Esophagus squamous epithelium (tissue), 5 donors: ENCODE data around the gene PDE6B. TPM values are rescaled to one million over a fixed set of nuclear protein-coding genes. Genes with fewer than 3 reads are reported as not detected.

Source experiments
- DNase-seq: peaks from one replicate; lab custom pipeline; 2025; lab: John Stamatoyannopoulos, UW
- H3K27ac ChIP-seq, 4 donors: fragments of 200-600 bp; sonication (generic); one replicate each; pipeline ENCODE4 v1.5.1; 2016 to 2019; ENCODE audit warnings: mild to moderate bottlenecking in 1 of 4
- H3K27me3 ChIP-seq, 4 donors: fragments of 200-600 bp; sonication (generic); 1 replicate in 3 of 4; 2 replicates in 1 of 4; pipeline versions ENCODE4 v1.5.1 to v1.6.0; 2017 to 2021; ENCODE audit warnings: antibody characterized with exemption in 1 of 4
- H3K36me3 ChIP-seq, 3 donors: fragments of 200-600 bp; sonication (generic); one replicate each; pipeline ENCODE4 v1.5.1; 2016 to 2019
- H3K4me1 ChIP-seq, 3 donors: fragments of 200-600 bp; sonication (generic); one replicate each; pipeline ENCODE4 v1.5.1; 2017 to 2019
- H3K4me3 ChIP-seq, 4 donors: fragments of 200-600 bp; sonication (generic); 1 replicate in 3 of 4; 2 replicates in 1 of 4; pipeline ENCODE4 v1.5.1; 2016 to 2019; ENCODE audit warnings: mild to moderate bottlenecking in 2 of 4, moderate library complexity in 1 of 4
- H3K9me3 ChIP-seq, 3 donors: fragments of 200-600 bp; sonication (generic); one replicate each; pipeline ENCODE4 v1.5.1; 2016 to 2019
- POLR2A ChIP-seq, 4 donors: fragments of 450-650 bp; IDR thresholded peaks; one replicate each; pipeline ENCODE4 v1.6.1; 2017; ENCODE audit warnings: antibody characterized with exemption in 4 of 4, mild to moderate bottlenecking in 4 of 4, moderate library complexity in 3 of 4
- WGBS, 2 donors: methylation state at CpG; one replicate each; pipeline ENCODE4 v1.1.5; 2018; 5-methylcytosine and 5-hydroxymethylcytosine counted together
- intact Hi-C: fragments of 100-400 bp; cut with DNase I; formaldehyde crosslinking; loops from one replicate; pipeline ENCODE4 v1.15.0; 2022
- total RNA-seq, 4 donors: library from RNA; depleted of rRNA; stranded (reverse); fragments of >200 nt; gene quantifications; one replicate each; pipeline ENCODE4 v1.1.0, GENCODE V29; 2016
- TF ChIP-seq, protein P1 (sequence below), 6 experiments: fragments of 450-650 bp in 4 of 6; fragments of 200-600 bp in 2 of 6; sonication (generic) in 2 of 6; IDR thresholded peaks; one replicate each; pipeline ENCODE4 v1.5.1; 2016 to 2019; ENCODE audit warnings: antibody characterized with exemption in 6 of 6, mild to moderate bottlenecking in 4 of 6, moderate library complexity in 4 of 6
- donor health status: DM: yes; HTN: yes; CAD: no.

The PDE6B gene
- total RNA-seq, 4 donors from 2014 or later, result 0.19 to 4.4 (median 1.7) TPM

DNA sequence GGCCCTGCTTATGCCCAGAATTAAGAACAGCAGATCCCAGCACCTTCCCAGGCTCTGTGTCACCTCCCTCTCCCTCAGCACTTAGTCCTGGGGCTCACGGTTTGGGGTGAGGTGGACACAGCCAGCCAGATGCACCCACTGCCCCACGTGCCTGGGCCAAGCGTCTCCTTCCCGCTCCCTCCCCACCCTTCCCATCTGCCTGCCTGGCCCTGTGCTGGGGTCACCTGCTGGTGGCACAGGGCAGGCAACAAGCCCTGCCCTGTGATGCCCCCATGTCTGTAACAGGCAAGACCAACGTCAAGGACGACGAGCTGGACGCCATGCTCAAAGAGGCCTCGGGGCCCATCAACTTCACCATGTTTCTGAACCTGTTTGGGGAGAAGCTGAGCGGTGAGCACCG lies 54.3 kb downstream of the PDE6B start:
- Histone ChIP-seq H3K4me1 (peaks cover 36 to 88% (median 44%) of the 10 kb centered on the region in 3 donors), H3K9me3 (no peaks in the 10 kb centered on the region), H3K27me3 (no peaks in the 10 kb centered on the region), H3K27ac (no peak overlapping the region), H3K4me3 (no peak overlapping the region), H3K36me3 (no peaks in the 10 kb centered on the region)
- intact Hi-C loops, result no loop called here
- no peak for DNase-seq
- TF ChIP-seq, protein P1, sequence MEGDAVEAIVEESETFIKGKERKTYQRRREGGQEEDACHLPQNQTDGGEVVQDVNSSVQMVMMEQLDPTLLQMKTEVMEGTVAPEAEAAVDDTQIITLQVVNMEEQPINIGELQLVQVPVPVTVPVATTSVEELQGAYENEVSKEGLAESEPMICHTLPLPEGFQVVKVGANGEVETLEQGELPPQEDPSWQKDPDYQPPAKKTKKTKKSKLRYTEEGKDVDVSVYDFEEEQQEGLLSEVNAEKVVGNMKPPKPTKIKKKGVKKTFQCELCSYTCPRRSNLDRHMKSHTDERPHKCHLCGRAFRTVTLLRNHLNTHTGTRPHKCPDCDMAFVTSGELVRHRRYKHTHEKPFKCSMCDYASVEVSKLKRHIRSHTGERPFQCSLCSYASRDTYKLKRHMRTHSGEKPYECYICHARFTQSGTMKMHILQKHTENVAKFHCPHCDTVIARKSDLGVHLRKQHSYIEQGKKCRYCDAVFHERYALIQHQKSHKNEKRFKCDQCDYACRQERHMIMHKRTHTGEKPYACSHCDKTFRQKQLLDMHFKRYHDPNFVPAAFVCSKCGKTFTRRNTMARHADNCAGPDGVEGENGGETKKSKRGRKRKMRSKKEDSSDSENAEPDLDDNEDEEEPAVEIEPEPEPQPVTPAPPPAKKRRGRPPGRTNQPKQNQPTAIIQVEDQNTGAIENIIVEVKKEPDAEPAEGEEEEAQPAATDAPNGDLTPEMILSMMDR (IDR thresholded peaks at IDR 0.05), result no peak
- no peak for TF ChIP-seq POLR2A (IDR thresholded peaks at IDR 0.05)
- WGBS, 2 donors, result 0 to 80% methylated on average over 1 of the region's 11 CpGs

DNA sequence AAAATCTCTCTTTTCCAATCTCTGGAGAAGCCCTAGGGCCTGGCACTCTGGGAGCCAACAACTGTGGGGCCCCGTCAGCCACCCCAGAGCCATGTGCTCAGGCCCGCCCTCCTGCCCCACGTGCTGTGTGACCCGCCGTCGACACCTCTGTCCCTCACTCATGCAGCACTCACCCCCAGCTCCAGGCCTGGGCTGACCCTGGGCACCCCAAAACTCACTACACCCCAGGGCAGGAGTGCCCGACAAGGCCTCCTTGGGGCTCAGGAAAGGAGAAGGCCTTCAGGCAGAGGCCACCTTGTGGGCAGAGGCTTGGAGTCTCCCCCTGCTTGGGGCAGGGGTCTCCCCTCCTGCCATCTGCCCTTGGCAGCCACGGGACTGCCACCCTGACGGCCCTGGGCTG lies 54.7 kb downstream of the PDE6B start:
- WGBS, 2 donors, result 88% methylated on average over 6 of the region's 9 CpGs; no CpG with 5 or more reads in 1 of the 2 donors
- no peak for TF ChIP-seq POLR2A (IDR thresholded peaks at IDR 0.05)
- TF ChIP-seq, protein P1 (IDR thresholded peaks at IDR 0.05), result no peak
- peak overlapping the region in 2 of 4 donors; percentile 55 to 69 for H3K27ac ChIP-seq
- peaks cover 33 to 85% (median 42%) of the 10 kb centered on the region in 3 donors for H3K4me1 ChIP-seq
- intact Hi-C loops, result no loop called here
- H3K4me3 ChIP-seq, result no peak overlapping the region
- H3K9me3 ChIP-seq, result no peaks in the 10 kb centered on the region
- H3K36me3 ChIP-seq, result no peaks in the 10 kb centered on the region
- no peaks in the 10 kb centered on the region for H3K27me3 ChIP-seq
- no peak for DNase-seq

DNA sequence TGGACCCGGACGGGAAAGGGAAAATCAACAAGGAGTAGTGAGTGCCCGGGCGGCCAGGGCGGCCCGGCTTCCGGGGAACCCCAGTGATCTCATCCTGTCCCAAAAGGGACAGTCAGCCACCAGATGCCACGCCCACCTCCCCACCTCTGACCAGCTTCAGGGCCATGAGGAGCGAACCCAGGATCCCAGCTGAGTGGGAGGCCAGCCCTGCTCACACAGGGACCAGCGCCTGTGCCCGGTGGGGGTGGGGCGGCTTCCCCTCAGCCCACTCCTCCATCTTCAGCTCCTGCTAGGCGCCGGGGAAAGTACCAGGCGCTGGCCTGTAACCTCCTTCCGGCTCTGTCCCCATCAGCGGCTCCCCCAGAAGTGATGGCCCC lies 55.2 kb downstream of the PDE6B start:
- DNase-seq, result no peak
- H3K4me3 ChIP-seq, result peak overlapping the region in 3 of 4 donors; percentile 54 to 79 (median 56)

DNA sequence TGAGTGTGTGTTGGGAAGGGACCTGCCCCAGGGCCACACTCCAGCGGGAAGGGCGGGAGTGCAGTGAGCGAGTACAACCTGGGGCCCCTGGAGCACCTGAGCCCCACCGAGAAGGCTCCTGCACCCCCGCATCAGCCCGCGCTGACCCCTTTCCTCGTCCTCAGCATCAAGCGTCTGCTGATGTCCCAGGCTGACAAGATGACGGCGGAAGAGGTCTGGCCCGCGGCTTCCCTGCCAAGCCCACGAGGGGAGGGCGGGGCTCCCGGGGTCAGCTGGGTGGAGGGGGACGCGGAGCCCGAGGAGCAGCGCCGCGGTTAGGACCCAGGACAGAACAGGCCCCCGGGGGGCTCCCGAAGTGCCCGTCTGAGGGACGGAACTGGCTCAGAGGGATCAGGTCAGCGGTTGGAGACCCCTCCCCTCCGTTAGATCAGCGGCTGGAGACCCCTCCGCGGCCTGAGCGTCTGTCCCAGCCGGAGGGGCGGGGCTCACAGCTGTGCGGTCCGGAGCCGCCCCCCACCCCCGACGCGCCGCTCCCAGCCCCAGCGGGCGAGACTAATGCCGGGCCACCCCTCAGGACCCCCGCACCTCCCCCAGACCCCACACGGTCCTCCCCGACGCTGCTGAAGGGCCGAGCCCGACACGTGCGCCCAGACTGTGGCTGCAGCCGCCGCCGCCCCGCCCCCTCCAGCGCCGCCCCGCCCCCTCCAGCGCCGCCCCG lies 55.7 kb downstream of the PDE6B start:
- no peaks in the 10 kb centered on the region for H3K27me3 ChIP-seq
- H3K36me3 ChIP-seq, result no peaks in the 10 kb centered on the region
- no peak for DNase-seq
- H3K4me1 ChIP-seq, result peaks cover 26 to 75% (median 36%) of the 10 kb centered on the region in 3 donors
- H3K4me3 ChIP-seq, result peak overlapping the region; percentile 14 to 79 (median 55)
- H3K27ac ChIP-seq, result peak overlapping the region in 3 of 4 donors; percentile 55 to 69 (median 61)
- 0% methylated on average over 1 of the region's 62 CpGs; no CpG with 5 or more reads in 1 of the 2 donors for WGBS, 2 donors
- TF ChIP-seq, protein P1 (IDR thresholded peaks at IDR 0.05), result no peak
- TF ChIP-seq POLR2A (IDR thresholded peaks at IDR 0.05), result no peak
- intact Hi-C loops, result no loop called here
- H3K9me3 ChIP-seq, result no peaks in the 10 kb centered on the region

More for the DNA sequence above, 55.2 kb downstream of the PDE6B start:
- no peaks in the 10 kb centered on the region for H3K36me3 ChIP-seq
- H3K9me3 ChIP-seq, result no peaks in the 10 kb centered on the region
- intact Hi-C loops, result no loop called here
- no peaks in the 10 kb centered on the region for H3K27me3 ChIP-seq
- no CpG with 5 or more reads among the region's 17 CpGs for WGBS, 2 donors
- H3K27ac ChIP-seq, result peak overlapping the region in 3 of 4 donors; percentile 55 to 69 (median 61)
- TF ChIP-seq, protein P1 (IDR thresholded peaks at IDR 0.05), result no peak
- TF ChIP-seq POLR2A (IDR thresholded peaks at IDR 0.05), result no peak
- H3K4me1 ChIP-seq, result peaks cover 29 to 81% (median 37%) of the 10 kb centered on the region in 3 donors

DNA sequence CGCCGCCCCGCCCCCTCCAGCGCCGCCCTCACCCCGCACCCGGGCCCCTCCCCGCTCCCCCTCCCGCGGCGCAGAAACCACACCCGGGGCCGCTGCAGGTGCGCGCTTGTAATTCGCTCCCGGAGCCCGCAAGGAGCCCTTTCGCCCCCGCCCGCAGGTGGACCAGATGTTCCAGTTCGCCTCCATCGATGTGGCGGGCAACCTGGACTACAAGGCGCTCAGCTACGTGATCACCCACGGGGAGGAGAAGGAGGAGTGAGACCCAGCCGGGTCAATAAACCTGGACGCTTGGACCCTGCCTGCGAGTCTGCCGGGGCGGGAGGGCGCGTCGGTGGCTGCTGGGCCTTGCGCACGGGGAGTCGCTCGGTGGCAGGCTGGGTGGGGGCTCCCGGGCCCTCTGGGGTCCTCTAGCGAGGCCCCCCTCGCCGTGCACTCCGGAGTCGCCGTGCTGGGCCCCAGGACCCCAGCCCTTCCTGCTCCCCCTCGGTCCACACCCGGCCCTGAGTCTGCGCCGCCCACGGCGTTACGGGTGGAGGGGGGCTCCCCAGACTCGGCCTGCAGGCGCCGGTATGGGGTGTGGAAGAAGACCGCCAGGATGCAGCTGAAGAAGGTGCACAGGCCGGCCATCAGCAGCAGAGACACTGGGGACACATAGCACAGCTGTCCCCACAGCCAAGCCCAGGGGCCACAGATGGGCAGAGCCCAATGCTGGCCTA lies 56.5 kb downstream of the PDE6B start:
- peaks cover 29 to 75% (median 41%) of the 10 kb centered on the region in 3 donors for H3K4me1 ChIP-seq
- H3K36me3 ChIP-seq, result no peaks in the 10 kb centered on the region
- H3K9me3 ChIP-seq, result no peaks in the 10 kb centered on the region
- intact Hi-C loops, result no loop called here
- no CpG with 5 or more reads among the region's 58 CpGs for WGBS, 2 donors
- peak overlapping the region in 3 of 4 donors; percentile 48 to 56 (median 52) for H3K27ac ChIP-seq
- no peak for DNase-seq
- peak overlapping the region in 3 of 4 donors; percentile 33 to 79 (median 34) for H3K4me3 ChIP-seq
- H3K27me3 ChIP-seq, result no peaks in the 10 kb centered on the region
- no peak for TF ChIP-seq POLR2A (IDR thresholded peaks at IDR 0.05)
- TF ChIP-seq, protein P1 (IDR thresholded peaks at IDR 0.05), result no peak
